OCI-LY1 (cell line): ENCODE measurements around the gene TMCC1.
"Not testable (repeated sequence)": the region's sequence is repeated elsewhere in the genome, so short reads cannot be mapped to it uniquely, and the experiment has no call there.

Source experiments
- CTCF ChIP-seq: fragments of 200-600 bp; sonication (generic), shearing (Covaris generic); IDR thresholded peaks from 2 replicates; pipeline ENCODE4 v1.5.1; 2017; ENCODE audit warnings: mild to moderate bottlenecking, antibody characterized with exemption, low read length, moderate library complexity, mixed read lengths
- EZH2 ChIP-seq: fragments of 200-600 bp; sonication (generic), shearing (Covaris generic); IDR thresholded peaks from 2 replicates; pipeline ENCODE4 v1.8.0; 2017; ENCODE audit warnings: borderline replicate concordance, mixed run types, mild to moderate bottlenecking, antibody characterized with exemption, low read length, moderate library complexity, mixed read lengths

- not testable (repeated sequence) for TF ChIP-seq CTCF, EZH2
Observed at GRCh38 chr3:129696430-129696829, 197.1 kb downstream of the TMCC1 start.
